Hematopoietic multipotent progenitor cell treated with erythropoietin and hydrocortisone succinate and interleukin-3 and kit ligand, for 8 days (in vitro differentiated cells): ENCODE data around the gene ADNP.

Experiments
- DNase-seq: peaks from one replicate; pipeline ENCODE4 v3.0.0-alpha.2; 2015

ADNP gene

DNA sequence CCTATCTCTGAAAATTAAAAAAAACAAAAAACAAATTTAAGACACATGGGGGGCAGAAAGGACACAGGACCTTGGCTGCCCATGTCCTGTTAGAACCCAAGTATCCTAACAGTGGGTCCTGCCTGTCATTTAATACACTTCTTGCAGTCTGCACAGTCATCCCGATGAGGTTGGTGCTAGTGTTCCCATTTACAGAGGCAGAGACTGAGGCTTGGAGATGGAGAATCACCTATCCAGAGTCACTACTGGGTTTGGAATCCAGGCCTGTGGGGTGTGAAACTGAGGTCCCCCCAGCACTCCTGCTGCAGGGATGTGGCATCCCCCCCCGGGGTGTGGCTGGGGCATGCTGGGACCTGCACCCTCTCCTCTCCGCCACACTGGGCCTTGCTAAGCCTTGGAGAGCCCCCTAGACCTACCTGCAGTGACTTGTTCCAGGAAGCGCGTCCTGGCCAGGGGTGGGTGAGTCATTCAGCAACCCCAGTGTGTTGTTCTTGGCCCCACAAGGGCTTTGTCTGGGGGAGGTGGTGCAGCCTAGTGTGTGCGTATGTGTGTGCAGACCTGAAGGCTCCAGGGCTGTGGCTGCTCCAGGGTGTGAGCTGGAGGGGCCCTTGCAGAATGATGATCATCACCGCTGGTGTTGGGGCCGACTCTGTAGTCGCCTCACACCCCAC, 86.7 kb downstream of the ADNP start:
- no peak for DNase-seq

DNA sequence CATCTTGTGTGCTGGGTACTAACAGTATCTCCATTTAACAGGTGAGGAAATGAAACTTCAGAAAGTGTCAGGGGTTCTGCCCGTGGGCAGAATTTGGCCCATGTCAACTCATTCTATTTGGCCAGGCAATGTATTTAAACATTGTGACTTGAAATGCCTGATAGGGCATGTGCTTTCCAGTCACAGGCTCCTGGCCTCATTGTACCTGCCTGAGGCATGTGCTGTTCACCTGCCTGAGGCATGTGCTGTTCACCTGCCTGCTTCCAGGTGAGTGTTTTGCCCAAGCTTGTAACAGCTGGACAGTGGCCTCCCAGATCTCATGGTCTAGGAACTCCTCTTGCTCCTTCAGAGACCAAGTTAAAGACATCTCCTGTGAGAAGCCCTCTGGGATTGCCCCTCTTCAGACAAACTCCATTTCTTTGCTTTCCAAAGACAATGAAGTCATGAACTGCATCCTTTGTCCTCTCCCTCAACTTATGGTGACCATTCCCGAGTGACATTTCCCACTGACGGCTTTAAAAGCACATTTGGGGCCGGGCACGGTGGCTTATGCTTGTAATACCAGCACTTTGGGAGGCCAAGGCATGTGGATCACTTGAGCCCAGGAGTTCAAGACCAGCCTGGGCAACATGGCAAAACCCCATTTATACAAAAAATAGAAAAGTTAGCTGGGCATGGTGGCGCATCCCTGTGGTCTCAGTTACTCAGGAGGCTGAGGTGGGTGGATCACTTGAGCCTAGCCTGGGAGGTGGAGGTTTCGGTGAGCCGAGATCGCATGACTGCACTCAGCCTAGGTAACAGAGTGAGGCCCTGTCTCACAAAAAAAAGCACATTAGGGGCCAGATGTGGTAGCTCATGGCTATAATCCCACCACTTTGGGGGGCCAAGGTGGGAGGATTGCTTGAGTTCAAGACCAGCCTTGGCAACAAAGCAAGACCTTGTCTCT, 87.6 kb downstream of the ADNP start:
- no peak for DNase-seq

GRCh38 chr20:50842821-50843220, 88.4 kb downstream of the ADNP start:
- DNase-seq: no peak
